ENCODE data around the gene CELF1. TPM values are rescaled to one million over a fixed set of nuclear protein-coding genes. Genes with fewer than 3 reads are reported as not detected.
A peak's percentile ranks its signal among the peaks of the same experiment; 100 is the strongest.

CELF1 gene
- polyA plus RNA-seq, 1 of the 3 experiments (the other 2 are of a cell fraction), result 47.5 TPM

GRCh38 chr11:47477753-47478152, 75.2 kb downstream of the CELF1 start:
- peaks cover 6 to 17% of the 10 kb centered on the region in 2 experiments; a peak in 2 of 4 replicates for H3K4me1 ChIP-seq (ENCODE audit: control insufficient read depth in 1 of 2, insufficient read depth in 2 of 2, low read depth in 1 of 2, low read length in 1 of 2)
- ChIA-PET POLR2A (no interaction called here), CTCF (interaction anchor here (2.1 kb wide), 1 partner anchor 10 kb away, joined by 8 read pairs; no protein-coding TSS in a partner anchor)
- peaks cover 18% of the 10 kb centered on the region for H4K20me1 ChIP-seq (ENCODE audit: insufficient read depth)
- H3K9me3 ChIP-seq, result no peaks in the 10 kb centered on the region
- DNase-seq, result no peak
- peak overlapping the region in 1 of 2 experiments; percentile 32; a peak in 2 of 4 replicates for H3K27ac ChIP-seq (ENCODE audit: low read depth in 2 of 2, low read length in 1 of 2)
- H3F3A ChIP-seq (replicated peaks; ENCODE audit: insufficient read depth), result peaks cover 16% of the 10 kb centered on the region
- TF ChIP-seq POLR2AphosphoS5 (IDR thresholded peaks at IDR 0.05; ENCODE audit: low read depth, low read length) (no peak), SMC3 (IDR thresholded peaks at IDR 0.05; ENCODE audit: low read depth, low read length) (no peak), MEF2A (IDR thresholded peaks at IDR 0.05; ENCODE audit: borderline replicate concordance, low read depth) (no peak), YY1 (IDR thresholded peaks at IDR 0.05; ENCODE audit: low read depth) (no peak), NFIC (IDR thresholded peaks at IDR 0.05; ENCODE audit: borderline replicate concordance) (no peak), EZH2phosphoT487 (IDR thresholded peaks at IDR 0.05; ENCODE audit: borderline replicate concordance, low read depth) (no peak), TEAD4 (IDR thresholded peaks at IDR 0.05; ENCODE audit: borderline replicate concordance, insufficient read depth) (no peak), RAD21 (IDR thresholded peaks at IDR 0.05; ENCODE audit: low read length) (no peak), FOXM1 (IDR thresholded peaks at IDR 0.05; ENCODE audit: low read depth) (no peak), FOSL2 (IDR thresholded peaks at IDR 0.05; ENCODE audit: borderline replicate concordance, low read depth) (no peak), CHD2 (IDR thresholded peaks at IDR 0.05; ENCODE audit: low read length, partially characterized antibody) (no peak), GABPA (IDR thresholded peaks at IDR 0.05; ENCODE audit: low read depth) (no peak), NRF1 (IDR thresholded peaks at IDR 0.05; ENCODE audit: low read depth, low read length) (no peak), ELF1 (IDR thresholded peaks at IDR 0.05) (no peak)
- TF ChIP-seq, protein P1, sequence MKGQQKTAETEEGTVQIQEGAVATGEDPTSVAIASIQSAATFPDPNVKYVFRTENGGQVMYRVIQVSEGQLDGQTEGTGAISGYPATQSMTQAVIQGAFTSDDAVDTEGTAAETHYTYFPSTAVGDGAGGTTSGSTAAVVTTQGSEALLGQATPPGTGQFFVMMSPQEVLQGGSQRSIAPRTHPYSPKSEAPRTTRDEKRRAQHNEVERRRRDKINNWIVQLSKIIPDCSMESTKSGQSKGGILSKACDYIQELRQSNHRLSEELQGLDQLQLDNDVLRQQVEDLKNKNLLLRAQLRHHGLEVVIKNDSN (IDR thresholded peaks at IDR 0.05; ENCODE audit: borderline replicate concordance, low read depth), result no peak
- TF ChIP-seq, protein P2, sequence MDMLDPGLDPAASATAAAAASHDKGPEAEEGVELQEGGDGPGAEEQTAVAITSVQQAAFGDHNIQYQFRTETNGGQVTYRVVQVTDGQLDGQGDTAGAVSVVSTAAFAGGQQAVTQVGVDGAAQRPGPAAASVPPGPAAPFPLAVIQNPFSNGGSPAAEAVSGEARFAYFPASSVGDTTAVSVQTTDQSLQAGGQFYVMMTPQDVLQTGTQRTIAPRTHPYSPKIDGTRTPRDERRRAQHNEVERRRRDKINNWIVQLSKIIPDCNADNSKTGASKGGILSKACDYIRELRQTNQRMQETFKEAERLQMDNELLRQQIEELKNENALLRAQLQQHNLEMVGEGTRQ (IDR thresholded peaks at IDR 0.05; ENCODE audit: borderline replicate concordance, low read depth, low read length), result no peak
- TF ChIP-seq, protein P3, sequence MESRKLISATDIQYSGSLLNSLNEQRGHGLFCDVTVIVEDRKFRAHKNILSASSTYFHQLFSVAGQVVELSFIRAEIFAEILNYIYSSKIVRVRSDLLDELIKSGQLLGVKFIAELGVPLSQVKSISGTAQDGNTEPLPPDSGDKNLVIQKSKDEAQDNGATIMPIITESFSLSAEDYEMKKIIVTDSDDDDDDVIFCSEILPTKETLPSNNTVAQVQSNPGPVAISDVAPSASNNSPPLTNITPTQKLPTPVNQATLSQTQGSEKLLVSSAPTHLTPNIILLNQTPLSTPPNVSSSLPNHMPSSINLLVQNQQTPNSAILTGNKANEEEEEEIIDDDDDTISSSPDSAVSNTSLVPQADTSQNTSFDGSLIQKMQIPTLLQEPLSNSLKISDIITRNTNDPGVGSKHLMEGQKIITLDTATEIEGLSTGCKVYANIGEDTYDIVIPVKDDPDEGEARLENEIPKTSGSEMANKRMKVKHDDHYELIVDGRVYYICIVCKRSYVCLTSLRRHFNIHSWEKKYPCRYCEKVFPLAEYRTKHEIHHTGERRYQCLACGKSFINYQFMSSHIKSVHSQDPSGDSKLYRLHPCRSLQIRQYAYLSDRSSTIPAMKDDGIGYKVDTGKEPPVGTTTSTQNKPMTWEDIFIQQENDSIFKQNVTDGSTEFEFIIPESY (IDR thresholded peaks at IDR 0.05; ENCODE audit: borderline replicate concordance, low read depth), result no peak
- H3K27me3 ChIP-seq (ENCODE audit: insufficient read depth), result no peaks in the 10 kb centered on the region
- H2AFZ ChIP-seq (ENCODE audit: low read depth), result no peak overlapping the region
- 0 out of 2 replicates have a peak overlapping the region, but pooled peaks have one; percentile 6 for H3K4me2 ChIP-seq
- H3K79me2 ChIP-seq (ENCODE audit: insufficient read depth), result peaks cover 40% of the 10 kb centered on the region; the same call in 1 of the 2 replicates
- peaks cover 70 to 82% of the 10 kb centered on the region in 2 experiments for H3K36me3 ChIP-seq (replicated peaks in 1 of 2; ENCODE audit: control insufficient read depth in 1 of 2, insufficient read depth in 2 of 2, low read length in 1 of 2)
- H3K4me3 ChIP-seq (ENCODE audit: low read depth in 2 of 2, low read length in 1 of 2), result no peak overlapping the region
- no peak overlapping the region for H3K9ac ChIP-seq
- H3K9me2 ChIP-seq, result no peaks in the 10 kb centered on the region
- WGBS (ENCODE audit: low lambda C conversion rate), result 83% methylated on average over 4 of the region's 4 CpGs
